Neuronal stem cell (in vitro differentiated cells): Measurements from ENCODE around the gene KRT27.

ENCODE experiments used
- DNase-seq: peaks from one replicate; pipeline ENCODE4 v3.0.0-alpha.2; 2013; ENCODE audit warnings: low spot score
- H2AFZ ChIP-seq: one replicate; pipeline ENCODE4 v1.6.1; 2013; ENCODE audit warnings: mild to moderate bottlenecking, low read length, inconsistent platforms
- H2AK5ac ChIP-seq: 2 replicates; pipeline ENCODE4 v1.6.1; 2013; ENCODE audit warnings: low read depth, mild to moderate bottlenecking, inconsistent platforms, low read length, moderate library complexity, mixed read lengths
- H2BK120ac ChIP-seq: 2 replicates; pipeline ENCODE4 v1.6.1; 2013; ENCODE audit warnings: low read depth, mild to moderate bottlenecking, inconsistent platforms, low read length, moderate library complexity, mixed read lengths
- H2BK12ac ChIP-seq: one replicate; pipeline ENCODE4 v1.6.1; 2013; ENCODE audit warnings: low read length, inconsistent platforms
- H2BK15ac ChIP-seq: 2 replicates; pipeline ENCODE4 v1.6.1; 2013; ENCODE audit warnings: mild to moderate bottlenecking, low read length, inconsistent platforms, mixed read lengths
- H2BK5ac ChIP-seq: one replicate; pipeline ENCODE4 v1.6.1; 2013; ENCODE audit warnings: inconsistent platforms, mild to moderate bottlenecking, low read length, moderate library complexity
- H3K14ac ChIP-seq: one replicate; pipeline ENCODE4 v1.6.1; 2013; ENCODE audit warnings: low read length, inconsistent platforms
- H3K18ac ChIP-seq: 2 replicates; pipeline ENCODE4 v1.6.1; 2013; ENCODE audit warnings: low read length, inconsistent platforms
- H3K23ac ChIP-seq: 2 replicates; pipeline ENCODE4 v1.6.1; 2013; ENCODE audit warnings: low read depth, mild to moderate bottlenecking, mixed read lengths, low read length, inconsistent platforms; ENCODE audit not compliant: poor library complexity
- H3K27ac ChIP-seq: replicated peaks from 3 replicates; pipeline ENCODE4 v1.5.1; 2013; ENCODE audit warnings: low read length, inconsistent platforms
- H3K27me3 ChIP-seq, 3 experiments: 2 replicates each; pipeline ENCODE4 v1.6.1; 2013; ENCODE audit warnings: low read length in 3 of 3, mild to moderate bottlenecking in 2 of 3, inconsistent platforms in 1 of 3, low read depth in 1 of 3, mixed read lengths in 1 of 3, moderate library complexity in 1 of 3; ENCODE audit not compliant: control insufficient read depth in 3 of 3, insufficient read depth in 3 of 3
- H3K36me3 ChIP-seq, 2 donors: replicated peaks in 1 of 2; 2 replicates each; pipeline ENCODE4 v1.6.1; 2013; ENCODE audit warnings: low read length in 2 of 2; ENCODE audit not compliant: control insufficient read depth in 2 of 2, insufficient read depth in 2 of 2
- H3K4ac ChIP-seq: 2 replicates; pipeline ENCODE4 v1.6.1; 2013; ENCODE audit warnings: inconsistent platforms, mild to moderate bottlenecking, low read length, moderate library complexity
- H3K4me1 ChIP-seq, 2 donors: 1 replicate in 1 of 2; 2 replicates in 1 of 2; pipeline ENCODE4 v1.6.1; 2013; ENCODE audit warnings: low read length in 2 of 2, low read depth in 1 of 2; ENCODE audit not compliant: control insufficient read depth in 2 of 2, insufficient read depth in 1 of 2
- H3K4me2 ChIP-seq: one replicate; pipeline ENCODE4 v1.6.1; 2013; ENCODE audit warnings: mild to moderate bottlenecking, low read length, inconsistent platforms; ENCODE audit not compliant: insufficient read depth, poor library complexity, severe bottlenecking
- H3K4me3 ChIP-seq, 2 donors: 2 replicates each; pipeline ENCODE4 v1.5.1; 2013; ENCODE audit warnings: low read length in 2 of 2, mild to moderate bottlenecking in 2 of 2, inconsistent platforms in 1 of 2, moderate library complexity in 1 of 2
- H3K79me1 ChIP-seq: one replicate; pipeline ENCODE4 v1.6.1; 2013; ENCODE audit warnings: low read depth, mild to moderate bottlenecking, inconsistent platforms, low read length, moderate library complexity
- H3K9ac ChIP-seq: one replicate; pipeline ENCODE4 v1.6.1; 2013; ENCODE audit warnings: mild to moderate bottlenecking, low read depth, low read length, inconsistent platforms; ENCODE audit not compliant: poor library complexity
- H3K9me3 ChIP-seq, 2 donors: replicated peaks in 1 of 2; 2 replicates each; pipeline versions ENCODE3 to v1.6.1; 2013; ENCODE audit warnings: low read length in 2 of 2, mild to moderate bottlenecking in 2 of 2, inconsistent platforms in 1 of 2, low read depth in 1 of 2, mixed read lengths in 1 of 2, moderate library complexity in 1 of 2; ENCODE audit not compliant: control insufficient read depth in 2 of 2, insufficient read depth in 1 of 2
- H4K8ac ChIP-seq: one replicate; pipeline ENCODE4 v1.6.1; 2013; ENCODE audit warnings: low read depth, mild to moderate bottlenecking, inconsistent platforms, low read length, moderate library complexity
- H4K91ac ChIP-seq: one replicate; pipeline ENCODE4 v1.6.1; 2013; ENCODE audit warnings: low read length, low read depth, mild to moderate bottlenecking, inconsistent platforms; ENCODE audit not compliant: poor library complexity
- WGBS, 2 donors: extraction: QIAGEN DNeasy Blood & Tissue Kit; methylation state at CpG; one replicate each; pipeline ENCODE4 v1.1.7; 2013; ENCODE audit warnings: missing lambda C conversion rate in 2 of 2, mixed read lengths in 1 of 2; ENCODE audit not compliant: insufficient read length in 2 of 2, insufficient replicate concordance in 1 of 2; ENCODE audit errors: extremely low coverage in 2 of 2; 5-methylcytosine and 5-hydroxymethylcytosine counted together

KRT27 gene

GRCh38 chr17:40820228-40820838 lies 38.0 kb upstream of the KRT27 start:
- no peak overlapping the region for H3K14ac ChIP-seq
- no peak overlapping the region for H4K91ac ChIP-seq
- H2BK5ac ChIP-seq, result no peak overlapping the region
- no peak overlapping the region for H2BK120ac ChIP-seq
- H2AK5ac ChIP-seq, result no peak overlapping the region
- peaks cover 0 to 2% of the 10 kb centered on the region in 2 donors for H3K4me1 ChIP-seq
- no peak overlapping the region for H4K8ac ChIP-seq
- peaks cover 5 to 17% of the 10 kb centered on the region in 2 donors for H3K36me3 ChIP-seq
- H3K79me1 ChIP-seq, result no peaks in the 10 kb centered on the region
- no peak overlapping the region for H3K4me2 ChIP-seq
- H3K18ac ChIP-seq, result no peak overlapping the region
- H2BK12ac ChIP-seq, result no peak overlapping the region
- no peak for DNase-seq
- no peak overlapping the region for H3K27ac ChIP-seq
- WGBS, 2 donors, result no CpG with 5 or more reads among the region's 9 CpGs
- H3K4me3 ChIP-seq, result peak overlapping the region in 1 of 2 donors; percentile 82
- no peak overlapping the region for H2AFZ ChIP-seq
- no peaks in the 10 kb centered on the region for H3K27me3 ChIP-seq
- peaks cover 0 to 1% of the 10 kb centered on the region in 2 donors for H3K9me3 ChIP-seq
- no peak overlapping the region for H3K4ac ChIP-seq
- H2BK15ac ChIP-seq, result no peak overlapping the region
- no peak overlapping the region for H3K9ac ChIP-seq
- H3K23ac ChIP-seq, result no peak overlapping the region

- peak overlapping the region; percentile 98 for H2AFZ ChIP-seq
- H3K4me2 ChIP-seq, result peak overlapping the region; percentile 43
- H2BK12ac ChIP-seq, result no peak overlapping the region
- H2BK5ac ChIP-seq, result no peak overlapping the region
- H2AK5ac ChIP-seq, result no peak overlapping the region
- H3K4me1 ChIP-seq, result peaks cover 0 to 2% of the 10 kb centered on the region in 2 donors
- H3K4me3 ChIP-seq, result peak overlapping the region; percentile 79 to 82
- H3K27me3 ChIP-seq, result no peaks in the 10 kb centered on the region
- H3K27ac ChIP-seq, result no peak overlapping the region
- no peak overlapping the region for H2BK120ac ChIP-seq
- H3K9me3 ChIP-seq, result peaks cover 0 to 1% of the 10 kb centered on the region in 2 donors
- H3K9ac ChIP-seq, result no peak overlapping the region
- H2BK15ac ChIP-seq, result no peak overlapping the region
- H3K18ac ChIP-seq, result no peak overlapping the region
- DNase-seq, result no peak
- no peaks in the 10 kb centered on the region for H3K79me1 ChIP-seq
- no peak overlapping the region for H3K23ac ChIP-seq
- H3K14ac ChIP-seq, result no peak overlapping the region
- no CpG with 5 or more reads among the region's 9 CpGs for WGBS, 2 donors
- H4K8ac ChIP-seq, result no peak overlapping the region
- no peak overlapping the region for H4K91ac ChIP-seq
- H3K4ac ChIP-seq, result no peak overlapping the region
- peaks cover 5 to 17% of the 10 kb centered on the region in 2 donors for H3K36me3 ChIP-seq
Observed at GRCh38 chr17:40819528-40820125, 37.3 kb upstream of the KRT27 start.

GRCh38 chr17:40818733-40819527 lies 36.6 kb upstream of the KRT27 start:
- H3K4ac ChIP-seq, result no peak overlapping the region
- H2BK5ac ChIP-seq, result no peak overlapping the region
- no peak overlapping the region for H4K8ac ChIP-seq
- H2AFZ ChIP-seq, result peak overlapping the region; percentile 98
- peak overlapping the region; percentile 85 for H3K23ac ChIP-seq
- peak overlapping the region; percentile 82 to 84 for H3K4me3 ChIP-seq
- H3K14ac ChIP-seq, result no peak overlapping the region
- H3K9ac ChIP-seq, result peak overlapping the region; percentile 77
- H2BK15ac ChIP-seq, result no peak overlapping the region
- no peaks in the 10 kb centered on the region for H3K79me1 ChIP-seq
- H2AK5ac ChIP-seq, result no peak overlapping the region
- peaks cover 5 to 17% of the 10 kb centered on the region in 2 donors for H3K36me3 ChIP-seq
- peaks cover 0 to 1% of the 10 kb centered on the region in 2 donors for H3K9me3 ChIP-seq
- peak overlapping the region; percentile 95 for H3K18ac ChIP-seq
- H3K4me2 ChIP-seq, result peak overlapping the region; percentile 43
- no peak overlapping the region for H2BK120ac ChIP-seq
- WGBS, 2 donors, result no CpG with 5 or more reads among the region's 73 CpGs
- H3K27ac ChIP-seq, result peak overlapping the region; percentile 63
- peak; percentile 78 for DNase-seq
- peaks cover 0 to 2% of the 10 kb centered on the region in 2 donors for H3K4me1 ChIP-seq
- H3K27me3 ChIP-seq, result no peaks in the 10 kb centered on the region
- no peak overlapping the region for H4K91ac ChIP-seq
- H2BK12ac ChIP-seq, result no peak overlapping the region

- Histone ChIP-seq H3K27me3 (no peaks in the 10 kb centered on the region), H3K23ac (no peak overlapping the region), H2BK120ac (no peak overlapping the region), H3K4me1 (peaks cover 0 to 2% of the 10 kb centered on the region in 2 donors), H4K91ac (no peak overlapping the region), H4K8ac (no peak overlapping the region), H3K79me1 (no peaks in the 10 kb centered on the region), H3K4me2 (no peak overlapping the region), H2BK12ac (no peak overlapping the region), H3K4ac (no peak overlapping the region), H3K27ac (peak overlapping the region; percentile 63), H2AK5ac (no peak overlapping the region), H3K18ac (no peak overlapping the region), H2AFZ (peak overlapping the region; percentile 98), H3K4me3 (peak overlapping the region; percentile 82 to 84), H3K9me3 (peaks cover 0 to 1% of the 10 kb centered on the region in 2 donors), H2BK15ac (no peak overlapping the region), H2BK5ac (no peak overlapping the region), H3K36me3 (peaks cover 5 to 17% of the 10 kb centered on the region in 2 donors), H3K9ac (no peak overlapping the region), H3K14ac (no peak overlapping the region)
- no CpG with 5 or more reads among the region's 7 CpGs for WGBS, 2 donors
- no peak for DNase-seq
Observed at GRCh38 chr17:40818343-40818732, 36.0 kb upstream of the KRT27 start.
